HG02943 (cell line): Measurements from ENCODE around the gene RASSF7.
"Not testable (repeated sequence)": the region's sequence is repeated elsewhere in the genome, so short reads cannot be mapped to it uniquely, and the experiment has no call there.

Experiments used
- ATAC-seq: cut with Tn5 transposase; IDR thresholded peaks from one replicate; pipeline ENCODE4 v1.9.1; 2021; ENCODE audit warnings: mild to moderate bottlenecking, low read depth, moderate library complexity; ENCODE audit not compliant: unreplicated experiment

RASSF7 gene

GRCh38 chr11:560305-561147, at the start of gene RASSF7, which contains the start of gene LMNTD2:
Gene RASSF7, plus strand, starts transcription at chr11:560970. Its CDS starts 799 bp downstream, at chr11:561769.
Gene LMNTD2, minus strand, starts transcription at chr11:560738. Its CDS starts 22 bp downstream, at chr11:560716.
- peak; percentile 65 for ATAC-seq

GRCh38 chr11:512761-513595, 47.8 kb upstream of the RASSF7 start:
- ATAC-seq: no peak

- ATAC-seq: no peak
These were observed 46.2 kb upstream of the RASSF7 start for GRCh38 chr11:514606-515005.

- ATAC-seq: no peak
These were observed 45.6 kb upstream of the RASSF7 start for GRCh38 chr11:515131-515530.

GRCh38 chr11:516400-516799, 44.4 kb upstream of the RASSF7 start:
- no peak for ATAC-seq

GRCh38 chr11:516918-517685, 43.7 kb upstream of the RASSF7 start:
- ATAC-seq: not testable (repeated sequence)

- no peak for ATAC-seq
These were observed 42.1 kb upstream of the RASSF7 start for GRCh38 chr11:518463-519202.

GRCh38 chr11:520428-521176, 40.2 kb upstream of the RASSF7 start:
- no peak for ATAC-seq

GRCh38 chr11:521177-521688, 39.5 kb upstream of the RASSF7 start:
- no peak for ATAC-seq

GRCh38 chr11:526192-526591, 34.6 kb upstream of the RASSF7 start:
- ATAC-seq: no peak

GRCh38 chr11:528166-528814, 32.5 kb upstream of the RASSF7 start:
- no peak for ATAC-seq

- no peak for ATAC-seq
These were observed 31.7 kb upstream of the RASSF7 start for GRCh38 chr11:528815-529727.

GRCh38 chr11:529728-530411, 30.9 kb upstream of the RASSF7 start:
- ATAC-seq: no peak

GRCh38 chr11:530960-531831, 29.6 kb upstream of the RASSF7 start:
- no peak for ATAC-seq

- no peak for ATAC-seq
These were observed 28.7 kb upstream of the RASSF7 start for GRCh38 chr11:531919-532526.
